ENCODE data around the gene SF1.

DNA sequence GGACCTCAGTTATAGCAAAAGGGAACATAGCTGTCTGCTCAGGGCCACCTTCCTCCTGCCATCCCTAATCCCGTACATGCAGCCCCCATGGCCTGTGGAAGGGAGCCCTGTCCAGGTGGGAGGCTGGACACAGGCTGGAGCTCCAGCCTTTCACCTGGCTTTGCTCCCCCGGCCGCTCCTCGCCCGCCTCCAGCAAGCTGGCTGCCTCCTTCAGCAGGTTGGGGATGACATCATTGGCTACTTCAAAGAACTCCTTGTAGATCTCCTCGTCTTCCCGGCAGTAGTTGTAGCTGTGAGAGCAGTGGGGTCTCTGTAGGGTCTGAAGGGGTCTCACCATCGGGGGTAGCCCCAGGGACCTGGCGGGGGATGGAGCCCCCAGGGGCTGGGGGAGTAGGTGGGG lies 27.1 kb upstream of the SF1 start:
- TF ChIP-seq, protein P1, sequence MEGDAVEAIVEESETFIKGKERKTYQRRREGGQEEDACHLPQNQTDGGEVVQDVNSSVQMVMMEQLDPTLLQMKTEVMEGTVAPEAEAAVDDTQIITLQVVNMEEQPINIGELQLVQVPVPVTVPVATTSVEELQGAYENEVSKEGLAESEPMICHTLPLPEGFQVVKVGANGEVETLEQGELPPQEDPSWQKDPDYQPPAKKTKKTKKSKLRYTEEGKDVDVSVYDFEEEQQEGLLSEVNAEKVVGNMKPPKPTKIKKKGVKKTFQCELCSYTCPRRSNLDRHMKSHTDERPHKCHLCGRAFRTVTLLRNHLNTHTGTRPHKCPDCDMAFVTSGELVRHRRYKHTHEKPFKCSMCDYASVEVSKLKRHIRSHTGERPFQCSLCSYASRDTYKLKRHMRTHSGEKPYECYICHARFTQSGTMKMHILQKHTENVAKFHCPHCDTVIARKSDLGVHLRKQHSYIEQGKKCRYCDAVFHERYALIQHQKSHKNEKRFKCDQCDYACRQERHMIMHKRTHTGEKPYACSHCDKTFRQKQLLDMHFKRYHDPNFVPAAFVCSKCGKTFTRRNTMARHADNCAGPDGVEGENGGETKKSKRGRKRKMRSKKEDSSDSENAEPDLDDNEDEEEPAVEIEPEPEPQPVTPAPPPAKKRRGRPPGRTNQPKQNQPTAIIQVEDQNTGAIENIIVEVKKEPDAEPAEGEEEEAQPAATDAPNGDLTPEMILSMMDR (IDR thresholded peaks at IDR 0.05), result no peak
- no peak for TF ChIP-seq POLR2A (IDR thresholded peaks at IDR 0.05)
